Activated B cell treated with CpG ODN at 0.5 μM for 24 hours (primary cell): Measurements from ENCODE around the gene WSB2. TPM values are rescaled to one million over a fixed set of nuclear protein-coding genes. Genes with fewer than 3 reads are reported as not detected.
"Not testable (repeated sequence)": the region's sequence is repeated elsewhere in the genome, so short reads cannot be mapped to it uniquely, and the experiment has no call there.

Source experiments
- ATAC-seq: fragments of 200-7000 bp; cut with Tn5 transposase; one replicate; pipeline ENCODE4 v1.10.0; 2021; ENCODE audit warnings: low read depth, mild to moderate bottlenecking, moderate library complexity
- CTCF ChIA-PET: fragments of 350-600 bp; sonication (Branson Sonifier 250); formaldehyde crosslinking; loops from one replicate; lab custom pipeline; 2021; ENCODE audit warnings: antibody characterized with exemption; lab: Charles Lee
- POLR2A ChIA-PET: fragments of 350-600 bp; sonication (Branson Sonifier 250); formaldehyde crosslinking; loops from one replicate; lab custom pipeline; 2021; ENCODE audit warnings: antibody characterized with exemption; lab: Charles Lee
- DNase-seq: peaks from one replicate; pipeline ENCODE4 v3.0.0; 2022
- H3K27ac Mint-ChIP-seq: one replicate; pipeline ENCODE4 v1.8.0; 2020; ENCODE audit warnings: mixed read lengths
- H3K27me3 Mint-ChIP-seq: one replicate; pipeline ENCODE4 v1.8.0; 2021; ENCODE audit warnings: mixed read lengths
- H3K36me3 Mint-ChIP-seq: one replicate; pipeline ENCODE4 v1.8.0; 2021; ENCODE audit warnings: low read depth, mixed read lengths
- H3K4me1 Mint-ChIP-seq: one replicate; pipeline ENCODE4 v1.8.0; 2021; ENCODE audit warnings: mixed read lengths
- H3K4me3 Mint-ChIP-seq: one replicate; pipeline ENCODE4 v1.8.0; 2020; ENCODE audit warnings: mild to moderate bottlenecking, mixed read lengths
- H3K9me3 Mint-ChIP-seq: one replicate; pipeline ENCODE4 v1.8.0; 2020; ENCODE audit warnings: mixed read lengths
- CTCF ChIP-seq: fragments of 200-600 bp; IDR thresholded peaks from one replicate; pipeline ENCODE4 v1.8.0; 2022; ENCODE audit warnings: antibody characterized with exemption, mild to moderate bottlenecking
- intact Hi-C: fragments of 100-400 bp; cut with micrococcal nuclease; formaldehyde crosslinking; loops from one replicate; pipeline ENCODE4 v1.15.1; 2024
- total RNA-seq: library from RNA; stranded (reverse); gene quantifications from 2 replicates; pipeline ENCODE4 v1.2.3, GENCODE V29; 2022

WSB2 gene
- total RNA-seq, 1 donor from 2014 or later: 28.4 TPM

GRCh38 chr12:118010903-118011302 is 50.1 kb downstream of the WSB2 start:
- ChIA-PET POLR2A (no interaction called here), CTCF (no interaction called here)
- Mint-ChIP-seq H3K27ac (no peak overlapping the region), H3K4me1 (no peaks in the 10 kb centered on the region), H3K36me3 (no peaks in the 10 kb centered on the region), H3K9me3 (peaks cover 2% of the 10 kb centered on the region), H3K27me3 (no peaks in the 10 kb centered on the region), H3K4me3 (no peak overlapping the region)
- ATAC-seq: no peak
- DNase-seq: no peak
- intact Hi-C loops: loop anchor here (10.0 kb wide), 1 partner anchor 1864 kb away; the partner anchor contains the start of gene CIT
- TF ChIP-seq CTCF: no peak

GRCh38 chr12:117999806-118000205 is 61.2 kb downstream of the WSB2 start:
- H3K36me3 Mint-ChIP-seq, POLR2A ChIA-PET, H3K27me3 Mint-ChIP-seq, intact Hi-C loops, H3K4me3 Mint-ChIP-seq, H3K9me3 Mint-ChIP-seq, CTCF ChIA-PET, ATAC-seq, H3K27ac Mint-ChIP-seq, DNase-seq, H3K4me1 Mint-ChIP-seq: not testable (repeated sequence)

- Mint-ChIP-seq H3K27me3 (peaks cover 3% of the 10 kb centered on the region), H3K27ac (no peak overlapping the region), H3K9me3 (peaks cover 9% of the 10 kb centered on the region), H3K4me1 (no peaks in the 10 kb centered on the region), H3K4me3 (no peak overlapping the region), H3K36me3 (no peaks in the 10 kb centered on the region)
- ATAC-seq: no peak
- intact Hi-C loops: no loop called here
- ChIA-PET POLR2A (no interaction called here), CTCF (no interaction called here)
- DNase-seq: no peak
- TF ChIP-seq CTCF: no peak
Observed at GRCh38 chr12:117998719-117999118, 62.3 kb downstream of the WSB2 start.

GRCh38 chr12:117994551-117995438 is 66.2 kb downstream of the WSB2 start:
- Mint-ChIP-seq H3K27ac (no peak overlapping the region), H3K27me3 (peaks cover 6% of the 10 kb centered on the region), H3K9me3 (peaks cover 9% of the 10 kb centered on the region), H3K4me3 (no peak overlapping the region), H3K4me1 (no peaks in the 10 kb centered on the region), H3K36me3 (no peaks in the 10 kb centered on the region)
- ATAC-seq (no peak), DNase-seq (no peak)
- intact Hi-C loops: no loop called here
- ChIA-PET POLR2A (interaction anchor here (0.6 kb wide), 1 partner anchor 151 kb away, joined by 3 read pairs; no protein-coding TSS in a partner anchor), CTCF (no interaction called here)
- no peak for TF ChIP-seq CTCF

DNA sequence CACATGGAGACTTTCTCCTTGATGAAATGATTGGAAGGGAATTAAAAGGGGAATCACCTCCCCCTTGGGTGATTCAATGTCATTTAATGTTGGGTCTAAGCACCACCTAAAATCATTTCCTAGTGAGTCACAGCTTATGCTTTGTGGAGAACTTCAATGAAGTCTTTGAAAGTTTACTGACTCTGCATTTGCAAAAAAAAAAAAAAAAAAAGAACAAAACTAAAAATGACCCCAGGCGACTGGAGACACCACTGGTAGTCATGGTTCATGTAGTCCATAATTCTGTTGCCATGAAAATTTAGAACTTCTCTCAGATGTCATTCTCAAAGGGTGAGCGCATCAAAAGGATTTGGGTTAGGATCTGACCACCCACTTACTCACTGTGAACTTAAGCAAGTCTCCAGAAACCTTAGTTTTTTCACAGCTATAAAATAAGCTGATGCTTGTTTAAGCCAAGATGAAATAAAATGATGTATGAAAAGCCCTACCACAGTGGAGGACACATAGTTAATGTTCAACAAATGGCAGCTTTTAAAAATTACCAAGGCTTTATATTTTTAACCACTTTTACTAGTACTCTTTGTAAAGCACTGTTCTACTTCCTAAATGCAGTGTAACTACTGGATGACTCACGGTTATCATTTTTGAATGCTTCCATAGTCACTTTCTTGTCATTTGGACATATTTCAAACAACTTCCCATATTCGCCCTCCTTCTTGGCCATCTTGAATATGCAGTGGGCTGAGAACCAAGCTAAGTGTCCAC is 74.1 kb downstream of the WSB2 start:
- TF ChIP-seq CTCF: no peak
- intact Hi-C loops: no loop called here
- CTCF ChIA-PET: no interaction called here

More for the DNA sequence above, 74.1 kb downstream of the WSB2 start:
- DNase-seq: no peak
- Mint-ChIP-seq H3K4me3 (no peak overlapping the region), H3K27me3 (peaks cover 7% of the 10 kb centered on the region), H3K27ac (no peak overlapping the region), H3K36me3 (no peaks in the 10 kb centered on the region), H3K4me1 (no peaks in the 10 kb centered on the region), H3K9me3 (peaks cover 4% of the 10 kb centered on the region)
- no peak for ATAC-seq
- POLR2A ChIA-PET: interaction anchor here (0.7 kb wide), 1 partner anchor 28 kb away, joined by 3 read pairs; no protein-coding TSS in a partner anchor
